NCI-H2107 (cell line): ENCODE results near the gene CCL4.
"Not testable (repeated sequence)": the region's sequence is repeated elsewhere in the genome, so short reads cannot be mapped to it uniquely, and the experiment has no call there.

Experiments
- DNase-seq: peaks from one replicate; lab custom pipeline; 2025; lab: John Stamatoyannopoulos, UW

Gene CCL4

GRCh38 chr17:36117505-36118382 lies 14.1 kb downstream of the CCL4 start:
- DNase-seq: no peak

GRCh38 chr17:36118477-36119353 lies 15.1 kb downstream of the CCL4 start:
- no peak for DNase-seq

- no peak for DNase-seq
Observed at GRCh38 chr17:36120221-36120620, 16.6 kb downstream of the CCL4 start.

- DNase-seq: not testable (repeated sequence)
Observed at GRCh38 chr17:36121099-36121498, 17.5 kb downstream of the CCL4 start.

GRCh38 chr17:36123431-36123830 lies 19.8 kb downstream of the CCL4 start:
- DNase-seq: no peak

- DNase-seq: no peak
Observed at GRCh38 chr17:36124879-36125824, 21.5 kb downstream of the CCL4 start.

GRCh38 chr17:36127199-36127893 lies 23.7 kb downstream of the CCL4 start:
- no peak for DNase-seq

- DNase-seq: no peak
Observed at GRCh38 chr17:36127911-36128310, 24.3 kb downstream of the CCL4 start.

GRCh38 chr17:36128411-36128978 lies 24.9 kb downstream of the CCL4 start:
- DNase-seq: no peak

GRCh38 chr17:36129616-36130015 lies 26.0 kb downstream of the CCL4 start:
- no peak for DNase-seq

GRCh38 chr17:36130346-36130745 lies 26.7 kb downstream of the CCL4 start:
- DNase-seq: no peak

GRCh38 chr17:36131421-36131820 lies 27.8 kb downstream of the CCL4 start:
- DNase-seq: no peak

GRCh38 chr17:36131931-36132330 lies 28.3 kb downstream of the CCL4 start:
- DNase-seq: no peak

- DNase-seq: no peak
Observed at GRCh38 chr17:36132421-36132831, 28.8 kb downstream of the CCL4 start.

GRCh38 chr17:36133602-36134236 lies 30.1 kb downstream of the CCL4 start:
- no peak for DNase-seq

- DNase-seq: no peak
Observed at GRCh38 chr17:36135465-36135864, 31.8 kb downstream of the CCL4 start.

- no peak for DNase-seq
Observed at GRCh38 chr17:36136036-36136435, 32.4 kb downstream of the CCL4 start.

- peak; percentile 55 for DNase-seq
Observed at GRCh38 chr17:36136439-36136838, 32.8 kb downstream of the CCL4 start.

- no peak for DNase-seq
Observed at GRCh38 chr17:36142235-36142634, 38.6 kb downstream of the CCL4 start.

GRCh38 chr17:36142806-36143205 lies 39.2 kb downstream of the CCL4 start:
- DNase-seq: no peak
